GM12873 (cell line): ENCODE measurements around the gene SH3PXD2B.

ENCODE experiments used
- CTCF ChIP-seq: IDR thresholded peaks from 2 replicates; pipeline ENCODE4 v1.5.1; 2012; ENCODE audit warnings: low read depth, mild to moderate bottlenecking, moderate library complexity, low read length, control low read depth; ENCODE audit not compliant: insufficient read depth; ENCODE audit errors: missing control alignments

The SH3PXD2B gene

GRCh38 chr5:172410662-172411483 is 43.5 kb downstream of the SH3PXD2B start:
- no peak for TF ChIP-seq CTCF

- no peak for TF ChIP-seq CTCF
Measured at GRCh38 chr5:172410160-172410559, 44.2 kb downstream of the SH3PXD2B start.

GRCh38 chr5:172407822-172408221 is 46.5 kb downstream of the SH3PXD2B start:
- TF ChIP-seq CTCF, result no peak

- TF ChIP-seq CTCF, result no peak
Measured at GRCh38 chr5:172407241-172407691, 47.1 kb downstream of the SH3PXD2B start.

- no peak for TF ChIP-seq CTCF
Measured at GRCh38 chr5:172405226-172406107, 48.9 kb downstream of the SH3PXD2B start.

DNA sequence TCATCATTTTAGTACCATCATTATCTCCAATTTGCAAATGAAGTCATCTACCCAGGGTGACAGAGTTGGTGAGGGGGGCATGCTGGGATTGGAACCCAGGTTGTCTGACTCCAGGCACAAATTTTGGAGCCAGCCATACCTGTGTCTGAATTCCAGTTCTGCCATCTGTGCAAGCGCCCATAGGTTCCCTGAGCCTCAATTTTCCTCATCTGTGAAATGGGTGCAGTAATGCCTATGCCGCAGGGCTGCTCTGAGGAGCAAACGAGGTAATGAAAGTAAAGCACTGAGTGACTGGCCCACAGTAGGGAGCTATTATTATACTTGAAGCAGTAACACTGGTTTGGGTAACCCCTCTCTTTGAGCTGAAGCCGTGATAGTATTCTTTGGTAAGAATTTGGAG is 49.6 kb downstream of the SH3PXD2B start:
- TF ChIP-seq CTCF, result no peak

GRCh38 chr5:172403817-172404216 is 50.5 kb downstream of the SH3PXD2B start:
- no peak for TF ChIP-seq CTCF
